ENCODE results near the gene EPAS1. TPM values are rescaled to one million over a fixed set of nuclear protein-coding genes. Genes with fewer than 3 reads are reported as not detected.

EPAS1 gene
- total and polyA plus RNA-seq, 2 of the 13 experiments (the other 11 are each of a cell fraction or from before 2014, with no cell fraction given) = 47.1 to 182 TPM

- TF ChIP-seq ZFP36L1 (CRISPR knock-in tag; IDR thresholded peaks at IDR 0.05) = no peak
- TF ChIP-seq, protein P1, sequence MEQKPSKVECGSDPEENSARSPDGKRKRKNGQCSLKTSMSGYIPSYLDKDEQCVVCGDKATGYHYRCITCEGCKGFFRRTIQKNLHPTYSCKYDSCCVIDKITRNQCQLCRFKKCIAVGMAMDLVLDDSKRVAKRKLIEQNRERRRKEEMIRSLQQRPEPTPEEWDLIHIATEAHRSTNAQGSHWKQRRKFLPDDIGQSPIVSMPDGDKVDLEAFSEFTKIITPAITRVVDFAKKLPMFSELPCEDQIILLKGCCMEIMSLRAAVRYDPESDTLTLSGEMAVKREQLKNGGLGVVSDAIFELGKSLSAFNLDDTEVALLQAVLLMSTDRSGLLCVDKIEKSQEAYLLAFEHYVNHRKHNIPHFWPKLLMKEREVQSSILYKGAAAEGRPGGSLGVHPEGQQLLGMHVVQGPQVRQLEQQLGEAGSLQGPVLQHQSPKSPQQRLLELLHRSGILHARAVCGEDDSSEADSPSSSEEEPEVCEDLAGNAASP (CRISPR knock-in tag; IDR thresholded peaks at IDR 0.05; ENCODE audit: borderline replicate concordance) = peak; percentile 65; the same call in 1 of the 2 replicates
- TF ChIP-seq FOXO4 (CRISPR knock-in tag; conservative IDR thresholded peaks at IDR 0.05) = peak; percentile 98; the same call in 1 of the 2 replicates
- no peak; the same call in 1 of the 2 replicates for TF ChIP-seq SALL2 (CRISPR knock-in tag; IDR thresholded peaks at IDR 0.05)
- TF ChIP-seq TAF1 (CRISPR knock-in tag; IDR thresholded peaks at IDR 0.05) = peak; percentile 24; the same call in 1 of the 2 replicates
- no peak for TF ChIP-seq TCF12 (IDR thresholded peaks at IDR 0.05)
- TF ChIP-seq TCF12 (CRISPR knock-in tag; IDR thresholded peaks at IDR 0.05) = no peak
- no peak for TF ChIP-seq KMT2B (CRISPR knock-in tag; IDR thresholded peaks at IDR 0.05)
- TF ChIP-seq NCOA1 (CRISPR knock-in tag; IDR thresholded peaks at IDR 0.05) = peak; percentile 70; the same call in 1 of the 2 replicates
- TF ChIP-seq YEATS2 (CRISPR knock-in tag; IDR thresholded peaks at IDR 0.05; ENCODE audit: borderline replicate concordance) = no peak; the same call in 1 of the 2 replicates
- no peak for TF ChIP-seq KLF11 (CRISPR knock-in tag; IDR thresholded peaks at IDR 0.05)
- peak; percentile 23; the same call in 1 of the 2 replicates for TF ChIP-seq ZGPAT (CRISPR knock-in tag; IDR thresholded peaks at IDR 0.05)
- no peak for TF ChIP-seq PAWR (CRISPR knock-in tag; IDR thresholded peaks at IDR 0.05; ENCODE audit: borderline replicate concordance)
- no peak for TF ChIP-seq ZNF282 (IDR thresholded peaks at IDR 0.05; ENCODE audit: partially characterized antibody)
- peak; percentile 73 for TF ChIP-seq ZNF687 (CRISPR knock-in tag; IDR thresholded peaks at IDR 0.05)
- TF ChIP-seq MIER3 (CRISPR knock-in tag; IDR thresholded peaks at IDR 0.05; ENCODE audit: borderline replicate concordance) = no peak
- no peak for TF ChIP-seq ZNF652 (CRISPR knock-in tag; IDR thresholded peaks at IDR 0.05; ENCODE audit: borderline replicate concordance, low read depth)
- TF ChIP-seq, protein P2, sequence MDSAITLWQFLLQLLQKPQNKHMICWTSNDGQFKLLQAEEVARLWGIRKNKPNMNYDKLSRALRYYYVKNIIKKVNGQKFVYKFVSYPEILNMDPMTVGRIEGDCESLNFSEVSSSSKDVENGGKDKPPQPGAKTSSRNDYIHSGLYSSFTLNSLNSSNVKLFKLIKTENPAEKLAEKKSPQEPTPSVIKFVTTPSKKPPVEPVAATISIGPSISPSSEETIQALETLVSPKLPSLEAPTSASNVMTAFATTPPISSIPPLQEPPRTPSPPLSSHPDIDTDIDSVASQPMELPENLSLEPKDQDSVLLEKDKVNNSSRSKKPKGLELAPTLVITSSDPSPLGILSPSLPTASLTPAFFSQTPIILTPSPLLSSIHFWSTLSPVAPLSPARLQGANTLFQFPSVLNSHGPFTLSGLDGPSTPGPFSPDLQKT (CRISPR knock-in tag; IDR thresholded peaks at IDR 0.05; ENCODE audit: borderline replicate concordance) = no peak
Observed at GRCh38 chr2:46298522-46299353, 1.5 kb downstream of the EPAS1 start (continued).
